ENCODE data around the gene NTSR1. TPM values are rescaled to one million over a fixed set of nuclear protein-coding genes. Genes with fewer than 3 reads are reported as not detected.

NTSR1 gene
- total and polyA plus RNA-seq, 2 of the 13 experiments (the other 11 are each of a cell fraction or from before 2014, with no cell fraction given), result 0.09 to 0.12 TPM

DNA sequence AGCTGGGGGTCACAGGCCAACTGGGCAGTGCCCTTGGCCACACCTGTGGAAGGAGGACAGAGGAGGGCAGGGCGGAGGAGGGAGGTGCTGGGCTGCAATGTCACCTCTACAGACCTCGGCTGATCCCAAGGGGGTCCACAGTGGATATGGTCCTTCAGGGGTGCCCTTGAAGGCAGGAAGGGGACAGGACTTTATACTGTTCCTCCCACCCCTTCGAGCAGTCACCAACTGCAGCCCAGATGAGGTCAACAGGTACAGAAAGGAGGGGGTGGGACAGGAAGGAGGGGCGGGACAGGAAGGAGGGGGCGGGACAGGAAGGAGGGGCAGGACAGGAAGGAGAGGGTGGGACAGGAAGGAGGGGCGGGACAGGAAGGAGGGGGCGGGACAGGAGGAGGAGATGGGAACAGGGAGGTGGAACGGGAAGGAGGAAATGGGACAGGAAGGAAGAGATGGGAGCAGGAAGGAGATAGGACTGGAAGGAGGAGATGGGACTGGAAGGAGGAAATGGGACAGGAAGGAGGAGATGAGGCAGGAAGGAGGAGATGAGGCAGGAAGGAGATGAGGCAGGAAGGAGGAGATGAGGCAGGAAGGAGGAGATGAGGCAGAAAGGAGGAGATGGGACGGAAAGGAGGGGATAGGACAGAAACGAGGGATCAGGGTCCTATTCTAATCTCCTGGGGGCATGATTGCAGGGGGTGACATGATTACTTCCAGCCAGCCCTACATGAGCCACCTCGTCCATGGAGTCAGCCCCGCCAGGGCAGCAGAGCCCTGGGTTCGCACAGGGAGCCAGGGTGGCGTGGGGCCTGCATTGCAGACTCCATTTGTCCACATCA is 68.3 kb downstream of the NTSR1 start (continued):
- TF ChIP-seq REPIN1 (CRISPR knock-in tag; IDR thresholded peaks at IDR 0.05; ENCODE audit: borderline replicate concordance, low read depth) (no peak), MIER3 (CRISPR knock-in tag; IDR thresholded peaks at IDR 0.05; ENCODE audit: borderline replicate concordance) (no peak), KMT2B (CRISPR knock-in tag; IDR thresholded peaks at IDR 0.05) (no peak), KDM2A (CRISPR knock-in tag; IDR thresholded peaks at IDR 0.05; ENCODE audit: borderline replicate concordance, low read depth) (no peak), PHF21A (CRISPR knock-in tag; IDR thresholded peaks at IDR 0.05) (no peak), SIX1 (CRISPR knock-in tag; IDR thresholded peaks at IDR 0.05; ENCODE audit: borderline replicate concordance) (no peak), ARNT (IDR thresholded peaks at IDR 0.05) (no peak), ZNF547 (CRISPR knock-in tag; IDR thresholded peaks at IDR 0.05) (no peak), SRSF4 (IDR thresholded peaks at IDR 0.05; ENCODE audit: low read depth, low read length, poor library complexity, severe bottlenecking) (no peak), NR3C1 (CRISPR knock-in tag; IDR thresholded peaks at IDR 0.05) (no peak)
- TF ChIP-seq, protein P1, sequence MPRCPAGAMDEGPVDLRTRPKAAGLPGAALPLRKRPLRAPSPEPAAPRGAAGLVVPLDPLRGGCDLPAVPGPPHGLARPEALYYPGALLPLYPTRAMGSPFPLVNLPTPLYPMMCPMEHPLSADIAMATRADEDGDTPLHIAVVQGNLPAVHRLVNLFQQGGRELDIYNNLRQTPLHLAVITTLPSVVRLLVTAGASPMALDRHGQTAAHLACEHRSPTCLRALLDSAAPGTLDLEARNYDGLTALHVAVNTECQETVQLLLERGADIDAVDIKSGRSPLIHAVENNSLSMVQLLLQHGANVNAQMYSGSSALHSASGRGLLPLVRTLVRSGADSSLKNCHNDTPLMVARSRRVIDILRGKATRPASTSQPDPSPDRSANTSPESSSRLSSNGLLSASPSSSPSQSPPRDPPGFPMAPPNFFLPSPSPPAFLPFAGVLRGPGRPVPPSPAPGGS (CRISPR knock-in tag; IDR thresholded peaks at IDR 0.05), result no peak
- TF ChIP-seq, protein P2, sequence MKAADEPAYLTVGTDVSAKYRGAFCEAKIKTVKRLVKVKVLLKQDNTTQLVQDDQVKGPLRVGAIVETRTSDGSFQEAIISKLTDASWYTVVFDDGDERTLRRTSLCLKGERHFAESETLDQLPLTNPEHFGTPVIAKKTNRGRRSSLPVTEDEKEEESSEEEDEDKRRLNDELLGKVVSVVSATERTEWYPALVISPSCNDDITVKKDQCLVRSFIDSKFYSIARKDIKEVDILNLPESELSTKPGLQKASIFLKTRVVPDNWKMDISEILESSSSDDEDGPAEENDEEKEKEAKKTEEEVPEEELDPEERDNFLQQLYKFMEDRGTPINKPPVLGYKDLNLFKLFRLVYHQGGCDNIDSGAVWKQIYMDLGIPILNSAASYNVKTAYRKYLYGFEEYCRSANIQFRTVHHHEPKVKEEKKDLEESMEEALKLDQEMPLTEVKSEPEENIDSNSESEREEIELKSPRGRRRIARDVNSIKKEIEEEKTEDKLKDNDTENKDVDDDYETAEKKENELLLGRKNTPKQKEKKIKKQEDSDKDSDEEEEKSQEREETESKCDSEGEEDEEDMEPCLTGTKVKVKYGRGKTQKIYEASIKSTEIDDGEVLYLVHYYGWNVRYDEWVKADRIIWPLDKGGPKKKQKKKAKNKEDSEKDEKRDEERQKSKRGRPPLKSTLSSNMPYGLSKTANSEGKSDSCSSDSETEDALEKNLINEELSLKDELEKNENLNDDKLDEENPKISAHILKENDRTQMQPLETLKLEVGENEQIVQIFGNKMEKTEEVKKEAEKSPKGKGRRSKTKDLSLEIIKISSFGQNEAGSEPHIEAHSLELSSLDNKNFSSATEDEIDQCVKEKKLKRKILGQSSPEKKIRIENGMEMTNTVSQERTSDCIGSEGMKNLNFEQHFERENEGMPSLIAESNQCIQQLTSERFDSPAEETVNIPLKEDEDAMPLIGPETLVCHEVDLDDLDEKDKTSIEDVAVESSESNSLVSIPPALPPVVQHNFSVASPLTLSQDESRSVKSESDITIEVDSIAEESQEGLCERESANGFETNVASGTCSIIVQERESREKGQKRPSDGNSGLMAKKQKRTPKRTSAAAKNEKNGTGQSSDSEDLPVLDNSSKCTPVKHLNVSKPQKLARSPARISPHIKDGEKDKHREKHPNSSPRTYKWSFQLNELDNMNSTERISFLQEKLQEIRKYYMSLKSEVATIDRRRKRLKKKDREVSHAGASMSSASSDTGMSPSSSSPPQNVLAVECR (CRISPR knock-in tag; IDR thresholded peaks at IDR 0.05; ENCODE audit: borderline replicate concordance), result no peak
- TF ChIP-seq, protein P3, sequence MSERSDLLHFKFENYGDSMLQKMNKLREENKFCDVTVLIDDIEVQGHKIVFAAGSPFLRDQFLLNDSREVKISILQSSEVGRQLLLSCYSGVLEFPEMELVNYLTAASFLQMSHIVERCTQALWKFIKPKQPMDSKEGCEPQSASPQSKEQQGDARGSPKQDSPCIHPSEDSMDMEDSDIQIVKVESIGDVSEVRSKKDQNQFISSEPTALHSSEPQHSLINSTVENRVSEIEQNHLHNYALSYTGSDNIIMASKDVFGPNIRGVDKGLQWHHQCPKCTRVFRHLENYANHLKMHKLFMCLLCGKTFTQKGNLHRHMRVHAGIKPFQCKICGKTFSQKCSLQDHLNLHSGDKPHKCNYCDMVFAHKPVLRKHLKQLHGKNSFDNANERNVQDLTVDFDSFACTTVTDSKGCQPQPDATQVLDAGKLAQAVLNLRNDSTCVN (CRISPR knock-in tag; IDR thresholded peaks at IDR 0.05; ENCODE audit: borderline replicate concordance), result no peak
- TF ChIP-seq, protein P4, sequence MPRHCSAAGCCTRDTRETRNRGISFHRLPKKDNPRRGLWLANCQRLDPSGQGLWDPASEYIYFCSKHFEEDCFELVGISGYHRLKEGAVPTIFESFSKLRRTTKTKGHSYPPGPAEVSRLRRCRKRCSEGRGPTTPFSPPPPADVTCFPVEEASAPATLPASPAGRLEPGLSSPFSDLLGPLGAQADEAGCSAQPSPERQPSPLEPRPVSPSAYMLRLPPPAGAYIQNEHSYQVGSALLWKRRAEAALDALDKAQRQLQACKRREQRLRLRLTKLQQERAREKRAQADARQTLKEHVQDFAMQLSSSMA (CRISPR knock-in tag; IDR thresholded peaks at IDR 0.05), result no peak
- TF ChIP-seq, protein P5, sequence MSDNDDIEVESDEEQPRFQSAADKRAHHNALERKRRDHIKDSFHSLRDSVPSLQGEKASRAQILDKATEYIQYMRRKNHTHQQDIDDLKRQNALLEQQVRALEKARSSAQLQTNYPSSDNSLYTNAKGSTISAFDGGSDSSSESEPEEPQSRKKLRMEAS (IDR thresholded peaks at IDR 0.05), result no peak; the same call in 1 of the 2 replicates
- TF ChIP-seq, protein P6, sequence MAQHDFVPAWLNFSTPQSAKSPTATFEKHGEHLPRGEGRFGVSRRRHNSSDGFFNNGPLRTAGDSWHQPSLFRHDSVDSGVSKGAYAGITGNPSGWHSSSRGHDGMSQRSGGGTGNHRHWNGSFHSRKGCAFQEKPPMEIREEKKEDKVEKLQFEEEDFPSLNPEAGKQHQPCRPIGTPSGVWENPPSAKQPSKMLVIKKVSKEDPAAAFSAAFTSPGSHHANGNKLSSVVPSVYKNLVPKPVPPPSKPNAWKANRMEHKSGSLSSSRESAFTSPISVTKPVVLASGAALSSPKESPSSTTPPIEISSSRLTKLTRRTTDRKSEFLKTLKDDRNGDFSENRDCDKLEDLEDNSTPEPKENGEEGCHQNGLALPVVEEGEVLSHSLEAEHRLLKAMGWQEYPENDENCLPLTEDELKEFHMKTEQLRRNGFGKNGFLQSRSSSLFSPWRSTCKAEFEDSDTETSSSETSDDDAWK (CRISPR knock-in tag; IDR thresholded peaks at IDR 0.05), result no peak
